Gastrocnemius medialis (tissue), 4 donors: ENCODE measurements around the gene ITPR1.

Experiments
- POLR2A ChIP-seq, 2 donors: fragments of 450-650 bp; IDR thresholded peaks; one replicate each; pipeline ENCODE4 v1.6.1; 2017; ENCODE audit warnings: antibody characterized with exemption in 2 of 2, mild to moderate bottlenecking in 2 of 2, moderate library complexity in 2 of 2
- TF ChIP-seq, protein P1 (sequence below), 5 experiments: fragments of 450-650 bp in 3 of 5; fragments of 200-600 bp in 2 of 5; sonication (generic) in 2 of 5; IDR thresholded peaks in 4 of 5; conservative IDR thresholded peaks in 1 of 5; 1 replicate in 4 of 5; 2 replicates in 1 of 5; pipeline ENCODE4 v1.5.1; 2016 to 2019; ENCODE audit warnings: antibody characterized with exemption in 5 of 5, mild to moderate bottlenecking in 3 of 5, moderate library complexity in 3 of 5

DNA sequence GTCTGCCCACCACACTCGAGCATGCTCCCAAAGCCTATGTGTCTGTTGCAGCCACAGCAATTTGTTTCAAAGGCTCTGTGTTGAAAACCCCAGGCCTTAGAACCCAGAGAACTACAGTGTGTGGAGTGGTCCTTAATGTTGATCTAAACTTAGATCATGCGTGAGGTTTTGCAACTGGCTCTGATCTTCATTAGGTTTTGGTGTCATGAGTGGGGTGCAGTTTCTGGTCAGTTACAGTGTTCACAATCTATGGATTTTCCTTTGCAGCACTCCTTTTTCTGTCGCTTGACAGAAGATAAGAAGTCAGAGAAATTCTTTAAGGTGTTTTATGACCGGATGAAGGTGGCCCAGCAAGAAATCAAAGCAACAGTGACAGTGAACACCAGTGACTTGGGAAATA, 273.1 kb downstream of the ITPR1 start:
- TF ChIP-seq, protein P1, sequence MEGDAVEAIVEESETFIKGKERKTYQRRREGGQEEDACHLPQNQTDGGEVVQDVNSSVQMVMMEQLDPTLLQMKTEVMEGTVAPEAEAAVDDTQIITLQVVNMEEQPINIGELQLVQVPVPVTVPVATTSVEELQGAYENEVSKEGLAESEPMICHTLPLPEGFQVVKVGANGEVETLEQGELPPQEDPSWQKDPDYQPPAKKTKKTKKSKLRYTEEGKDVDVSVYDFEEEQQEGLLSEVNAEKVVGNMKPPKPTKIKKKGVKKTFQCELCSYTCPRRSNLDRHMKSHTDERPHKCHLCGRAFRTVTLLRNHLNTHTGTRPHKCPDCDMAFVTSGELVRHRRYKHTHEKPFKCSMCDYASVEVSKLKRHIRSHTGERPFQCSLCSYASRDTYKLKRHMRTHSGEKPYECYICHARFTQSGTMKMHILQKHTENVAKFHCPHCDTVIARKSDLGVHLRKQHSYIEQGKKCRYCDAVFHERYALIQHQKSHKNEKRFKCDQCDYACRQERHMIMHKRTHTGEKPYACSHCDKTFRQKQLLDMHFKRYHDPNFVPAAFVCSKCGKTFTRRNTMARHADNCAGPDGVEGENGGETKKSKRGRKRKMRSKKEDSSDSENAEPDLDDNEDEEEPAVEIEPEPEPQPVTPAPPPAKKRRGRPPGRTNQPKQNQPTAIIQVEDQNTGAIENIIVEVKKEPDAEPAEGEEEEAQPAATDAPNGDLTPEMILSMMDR (IDR thresholded peaks at IDR 0.05 in 4 of 5, conservative IDR thresholded peaks at IDR 0.05 in 1 of 5): no peak
- TF ChIP-seq POLR2A (IDR thresholded peaks at IDR 0.05): no peak
